Measurements from ENCODE around the gene CHST8. TPM values are rescaled to one million over a fixed set of nuclear protein-coding genes. Genes with fewer than 3 reads are reported as not detected.

CHST8 gene
- total RNA-seq, 2 donors from 2014 or later = not detected

GRCh38 chr19:33640773-33641172, 19.0 kb downstream of the CHST8 start:
- Mint-ChIP-seq H3K36me3 (ENCODE audit: insufficient read depth in 2 of 2) (peaks cover 0 to 1% of the 10 kb centered on the region in 2 donors), H3K4me1 (ENCODE audit: low read depth) (no peaks in the 10 kb centered on the region), H3K4me3 (no peak overlapping the region), H3K27ac (no peak overlapping the region), H3K27me3 (ENCODE audit: low read depth) (peaks cover 16% of the 10 kb centered on the region), H3K9me3 (no peaks in the 10 kb centered on the region)
- DNase-seq = no peak
- ATAC-seq (replicated peaks in 1 of 2) = no peak

GRCh38 chr19:33641261-33641660, 19.5 kb downstream of the CHST8 start:
- Mint-ChIP-seq H3K27ac (no peak overlapping the region), H3K4me3 (no peak overlapping the region), H3K27me3 (ENCODE audit: low read depth) (peaks cover 16% of the 10 kb centered on the region), H3K36me3 (ENCODE audit: insufficient read depth in 2 of 2) (peaks cover 0 to 1% of the 10 kb centered on the region in 2 donors), H3K9me3 (no peaks in the 10 kb centered on the region), H3K4me1 (ENCODE audit: low read depth) (no peaks in the 10 kb centered on the region)
- no peak for ATAC-seq (replicated peaks in 1 of 2)
- DNase-seq = no peak

GRCh38 chr19:33641956-33642498, 20.3 kb downstream of the CHST8 start:
- Mint-ChIP-seq H3K27ac (no peak overlapping the region), H3K4me1 (ENCODE audit: low read depth) (no peaks in the 10 kb centered on the region), H3K36me3 (ENCODE audit: insufficient read depth in 2 of 2) (peaks cover 0 to 1% of the 10 kb centered on the region in 2 donors), H3K9me3 (no peaks in the 10 kb centered on the region), H3K27me3 (ENCODE audit: low read depth) (peaks cover 16% of the 10 kb centered on the region), H3K4me3 (no peak overlapping the region)
- ATAC-seq (replicated peaks in 1 of 2) (no peak), DNase-seq (no peak)

- Mint-ChIP-seq H3K27ac (no peak overlapping the region), H3K27me3 (ENCODE audit: low read depth) (peaks cover 3% of the 10 kb centered on the region)
These were observed 22.6 kb downstream of the CHST8 start for GRCh38 chr19:33644284-33644836.

GRCh38 chr19:33646306-33646705, 24.6 kb downstream of the CHST8 start:
- no peak for DNase-seq
- Mint-ChIP-seq H3K4me3 (no peak overlapping the region), H3K9me3 (no peaks in the 10 kb centered on the region)

More at GRCh38 chr19:33644284-33644836, 22.6 kb downstream of the CHST8 start:
- Mint-ChIP-seq H3K4me3 (no peak overlapping the region), H3K36me3 (ENCODE audit: insufficient read depth in 2 of 2) (no peaks in the 10 kb centered on the region), H3K9me3 (no peaks in the 10 kb centered on the region), H3K4me1 (ENCODE audit: low read depth) (no peaks in the 10 kb centered on the region)
- no peak for DNase-seq
- no peak for ATAC-seq (replicated peaks in 1 of 2)

GRCh38 chr19:33647146-33647545, 25.4 kb downstream of the CHST8 start:
- no peaks in the 10 kb centered on the region for H3K27me3 Mint-ChIP-seq (ENCODE audit: low read depth)
- no peak for ATAC-seq (replicated peaks in 1 of 2)

More at GRCh38 chr19:33646306-33646705, 24.6 kb downstream of the CHST8 start:
- Mint-ChIP-seq H3K27ac (no peak overlapping the region), H3K27me3 (ENCODE audit: low read depth) (no peaks in the 10 kb centered on the region), H3K36me3 (ENCODE audit: insufficient read depth in 2 of 2) (no peaks in the 10 kb centered on the region), H3K4me1 (ENCODE audit: low read depth) (no peaks in the 10 kb centered on the region)
- no peak for ATAC-seq (replicated peaks in 1 of 2)

GRCh38 chr19:33649627-33650305, 28.0 kb downstream of the CHST8 start:
- Mint-ChIP-seq H3K27me3 (ENCODE audit: low read depth) (no peaks in the 10 kb centered on the region), H3K9me3 (peaks cover 0 to 3% of the 10 kb centered on the region in 2 donors), H3K4me3 (no peak overlapping the region), H3K27ac (no peak overlapping the region), H3K36me3 (ENCODE audit: insufficient read depth in 2 of 2) (no peaks in the 10 kb centered on the region), H3K4me1 (ENCODE audit: low read depth) (no peaks in the 10 kb centered on the region)
- ATAC-seq (replicated peaks in 1 of 2) = no peak
- DNase-seq = no peak

More at GRCh38 chr19:33647146-33647545, 25.4 kb downstream of the CHST8 start:
- Mint-ChIP-seq H3K36me3 (ENCODE audit: insufficient read depth in 2 of 2) (no peaks in the 10 kb centered on the region), H3K9me3 (peaks cover 0 to 1% of the 10 kb centered on the region in 2 donors), H3K27ac (no peak overlapping the region), H3K4me3 (no peak overlapping the region), H3K4me1 (ENCODE audit: low read depth) (no peaks in the 10 kb centered on the region)
- DNase-seq = no peak

GRCh38 chr19:33653684-33654083, 31.9 kb downstream of the CHST8 start:
- Mint-ChIP-seq H3K27ac (no peak overlapping the region), H3K9me3 (peaks cover 0 to 3% of the 10 kb centered on the region in 2 donors), H3K27me3 (ENCODE audit: low read depth) (no peaks in the 10 kb centered on the region), H3K36me3 (ENCODE audit: insufficient read depth in 2 of 2) (no peaks in the 10 kb centered on the region), H3K4me3 (no peak overlapping the region), H3K4me1 (ENCODE audit: low read depth) (no peaks in the 10 kb centered on the region)
- ATAC-seq (replicated peaks in 1 of 2) (no peak), DNase-seq (no peak)

GRCh38 chr19:33654840-33655508, 33.2 kb downstream of the CHST8 start:
- H3K36me3 Mint-ChIP-seq (ENCODE audit: insufficient read depth in 2 of 2) = no peaks in the 10 kb centered on the region
- no peak overlapping the region for H3K27ac Mint-ChIP-seq
- no peak for ATAC-seq (replicated peaks in 1 of 2)
- no peaks in the 10 kb centered on the region for H3K27me3 Mint-ChIP-seq (ENCODE audit: low read depth)
- H3K4me1 Mint-ChIP-seq (ENCODE audit: low read depth) = no peaks in the 10 kb centered on the region
- no peak overlapping the region for H3K4me3 Mint-ChIP-seq
- peaks cover 0 to 3% of the 10 kb centered on the region in 2 donors for H3K9me3 Mint-ChIP-seq
- DNase-seq = no peak

GRCh38 chr19:33659835-33660234, 38.1 kb downstream of the CHST8 start:
- Mint-ChIP-seq H3K36me3 (ENCODE audit: insufficient read depth in 2 of 2) (no peaks in the 10 kb centered on the region), H3K27ac (no peak overlapping the region), H3K4me3 (no peak overlapping the region), H3K9me3 (no peaks in the 10 kb centered on the region), H3K4me1 (ENCODE audit: low read depth) (no peaks in the 10 kb centered on the region), H3K27me3 (ENCODE audit: low read depth) (no peaks in the 10 kb centered on the region)
- DNase-seq (no peak), ATAC-seq (replicated peaks in 1 of 2) (no peak)

- H3K4me1 Mint-ChIP-seq (ENCODE audit: low read depth) = no peaks in the 10 kb centered on the region
- H3K27ac Mint-ChIP-seq = no peak overlapping the region
- no peak overlapping the region for H3K4me3 Mint-ChIP-seq
- no peaks in the 10 kb centered on the region for H3K27me3 Mint-ChIP-seq (ENCODE audit: low read depth)
- ATAC-seq (replicated peaks in 1 of 2) (no peak), DNase-seq (no peak)
- no peaks in the 10 kb centered on the region for H3K36me3 Mint-ChIP-seq (ENCODE audit: insufficient read depth in 2 of 2)
- H3K9me3 Mint-ChIP-seq = no peaks in the 10 kb centered on the region
These were observed 38.8 kb downstream of the CHST8 start for GRCh38 chr19:33660410-33661124.

GRCh38 chr19:33661336-33661735, 39.6 kb downstream of the CHST8 start:
- H3K9me3 Mint-ChIP-seq = no peaks in the 10 kb centered on the region
- no peaks in the 10 kb centered on the region for H3K4me1 Mint-ChIP-seq (ENCODE audit: low read depth)
- H3K36me3 Mint-ChIP-seq (ENCODE audit: insufficient read depth in 2 of 2) = no peaks in the 10 kb centered on the region
- DNase-seq (no peak), ATAC-seq (replicated peaks in 1 of 2) (no peak)
- no peaks in the 10 kb centered on the region for H3K27me3 Mint-ChIP-seq (ENCODE audit: low read depth)
- H3K27ac Mint-ChIP-seq = no peak overlapping the region
- no peak overlapping the region for H3K4me3 Mint-ChIP-seq
